Neural progenitor cell (in vitro differentiated cells): ENCODE results near the gene CKMT2.

Experiments
- CTCF ChIP-seq: fragments of 200-600 bp; sonication (generic); IDR thresholded peaks from 2 replicates; pipeline ENCODE4 v1.5.1; 2017; ENCODE audit warnings: antibody characterized with exemption, mild to moderate bottlenecking
- EZH2 ChIP-seq: fragments of 200-600 bp; sonication (generic); IDR thresholded peaks from 2 replicates; pipeline ENCODE4 v1.6.1; 2017; ENCODE audit warnings: antibody characterized with exemption, mild to moderate bottlenecking, moderate library complexity
- EZH2phosphoT487 ChIP-seq: fragments of 200-600 bp; sonication (generic); IDR thresholded peaks from 2 replicates; pipeline ENCODE4 v1.6.1; 2017; ENCODE audit warnings: antibody characterized with exemption

GRCh38 chr5:81239613-81240012 is 6.5 kb downstream of the CKMT2 start:
- TF ChIP-seq CTCF (no peak), EZH2phosphoT487 (no peak), EZH2 (no peak)
